Measurements from ENCODE around the gene PHACTR1. TPM values are rescaled to one million over a fixed set of nuclear protein-coding genes. Genes with fewer than 3 reads are reported as not detected.

Gene PHACTR1
- total and polyA plus RNA-seq, 3 donors from 2014 or later, result 5.1 to 7.6 (median 6.5) TPM

GRCh38 chr6:12955956-12956355, 239.4 kb downstream of the PHACTR1 start:
- H3K4me3 ChIP-seq, result no peak overlapping the region

GRCh38 chr6:12956991-12957320, 240.4 kb downstream of the PHACTR1 start:
- H3K36me3 ChIP-seq (ENCODE audit: low read depth, missing control alignments), result no peaks in the 10 kb centered on the region
- H3K4me3 ChIP-seq, result peak overlapping the region; percentile 60 to 68
- no peaks in the 10 kb centered on the region for H3K9me3 ChIP-seq
- TF ChIP-seq POLR2A (IDR thresholded peaks at IDR 0.05) (no peak), CTCF (IDR thresholded peaks at IDR 0.05) (no peak)
- H3K27ac ChIP-seq, result peak overlapping the region in 1 of 2 donors; percentile 70
- H3K27me3 ChIP-seq, result no peaks in the 10 kb centered on the region
- peaks cover 18% of the 10 kb centered on the region for H3K4me1 ChIP-seq
- WGBS, 2 donors, result 8 to 13% methylated on average over 6 of the region's 6 CpGs
- DNase-seq, result no peak
- intact Hi-C loops (cut with DNase I; ENCODE audit: low total_unique reads), result no loop called here

More at GRCh38 chr6:12955956-12956355, 239.4 kb downstream of the PHACTR1 start:
- WGBS, 2 donors, result 81 to 82% methylated on average over 5 of the region's 5 CpGs
- H3K4me1 ChIP-seq, result peaks cover 27% of the 10 kb centered on the region
- no peaks in the 10 kb centered on the region for H3K36me3 ChIP-seq (ENCODE audit: low read depth, missing control alignments)
- TF ChIP-seq CTCF (IDR thresholded peaks at IDR 0.05), result no peak
- TF ChIP-seq POLR2A (IDR thresholded peaks at IDR 0.05), result no peak
- H3K27ac ChIP-seq, result no peak overlapping the region
- intact Hi-C loops (cut with DNase I; ENCODE audit: low total_unique reads), result no loop called here
- H3K27me3 ChIP-seq, result no peaks in the 10 kb centered on the region
- no peaks in the 10 kb centered on the region for H3K9me3 ChIP-seq
- no peak for DNase-seq

GRCh38 chr6:12957321-12958051, 240.9 kb downstream of the PHACTR1 start:
- TF ChIP-seq CTCF (IDR thresholded peaks at IDR 0.05), result no peak
- TF ChIP-seq POLR2A (IDR thresholded peaks at IDR 0.05), result no peak
- intact Hi-C loops (cut with DNase I; ENCODE audit: low total_unique reads), result no loop called here
- Histone ChIP-seq H3K27me3 (no peaks in the 10 kb centered on the region), H3K4me3 (peak overlapping the region; percentile 60 to 68), H3K4me1 (peaks cover 13% of the 10 kb centered on the region), H3K9me3 (no peaks in the 10 kb centered on the region), H3K36me3 (ENCODE audit: low read depth, missing control alignments) (no peaks in the 10 kb centered on the region), H3K27ac (peak overlapping the region; percentile 70 to 71)
- peak; percentile 51 for DNase-seq
- WGBS, 2 donors, result 0 to 1% methylated on average over 12 to 24 of the region's 24 CpGs

- Histone ChIP-seq H3K4me1 (peaks cover 9% of the 10 kb centered on the region), H3K27ac (peak overlapping the region; percentile 70 to 71), H3K9me3 (no peaks in the 10 kb centered on the region), H3K36me3 (ENCODE audit: low read depth, missing control alignments) (no peaks in the 10 kb centered on the region), H3K27me3 (no peaks in the 10 kb centered on the region), H3K4me3 (peak overlapping the region; percentile 60 to 68)
- intact Hi-C loops (cut with DNase I; ENCODE audit: low total_unique reads), result no loop called here
- DNase-seq, result no peak
- TF ChIP-seq POLR2A (IDR thresholded peaks at IDR 0.05) (no peak), CTCF (IDR thresholded peaks at IDR 0.05) (no peak)
- 5 to 9% methylated on average over 9 of the region's 9 CpGs for WGBS, 2 donors
Observed at GRCh38 chr6:12958052-12958706, 241.6 kb downstream of the PHACTR1 start.

Data from testis (tissue), 3 donors.